Duodenal mucosa (tissue), 2 donors: ENCODE results near the gene OPRM1.

ENCODE experiments used
- H3K27ac ChIP-seq: one replicate; pipeline ENCODE4 v1.7.0; 2013; ENCODE audit warnings: low read depth, low read length
- H3K27me3 ChIP-seq, 2 donors: one replicate each; pipeline ENCODE4 v1.7.0; 2013; ENCODE audit warnings: low read length in 2 of 2, control low read depth in 1 of 2; ENCODE audit not compliant: insufficient read depth in 2 of 2, control insufficient read depth in 1 of 2
- H3K36me3 ChIP-seq, 2 donors: one replicate each; pipeline ENCODE4 v1.7.0; 2013; ENCODE audit warnings: low read length in 2 of 2, control low read depth in 1 of 2; ENCODE audit not compliant: insufficient read depth in 2 of 2, control insufficient read depth in 1 of 2
- H3K4me1 ChIP-seq, 2 donors: one replicate each; pipeline ENCODE4 v1.7.0; 2013; ENCODE audit warnings: low read length in 2 of 2, control low read depth in 1 of 2; ENCODE audit not compliant: insufficient read depth in 2 of 2, control insufficient read depth in 1 of 2
- H3K4me3 ChIP-seq, 2 donors: one replicate each; pipeline ENCODE4 v1.7.0; 2013; ENCODE audit warnings: low read length in 2 of 2, low read depth in 1 of 2
- H3K9ac ChIP-seq, 2 donors: one replicate each; pipeline ENCODE4 v1.7.0; 2013; ENCODE audit warnings: low read length in 2 of 2, low read depth in 1 of 2
- H3K9me3 ChIP-seq, 2 donors: one replicate each; pipeline ENCODE4 v1.7.0; 2013; ENCODE audit warnings: low read length in 2 of 2, control low read depth in 1 of 2; ENCODE audit not compliant: control insufficient read depth in 1 of 2

The OPRM1 gene

DNA sequence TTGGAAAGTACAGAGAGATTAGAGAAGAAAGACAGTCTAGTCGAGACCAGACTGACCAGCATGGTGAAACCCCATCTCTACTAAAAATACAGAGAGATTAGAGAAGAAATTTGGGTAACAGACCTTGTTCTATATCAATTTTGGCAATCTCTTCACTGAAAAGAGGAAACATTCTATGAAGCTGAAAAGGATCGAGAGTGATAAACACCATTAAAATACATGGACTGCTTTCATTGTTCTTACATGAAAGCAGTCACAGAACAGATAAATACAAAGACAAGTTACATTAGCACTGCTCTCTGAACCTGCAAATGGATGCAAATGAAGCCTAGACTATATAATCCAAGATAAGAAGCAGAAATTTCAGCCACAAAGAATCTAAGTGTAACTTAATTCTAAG is 8.4 kb upstream of the OPRM1 start:
- H3K4me1 ChIP-seq, result no peaks in the 10 kb centered on the region
- no peaks in the 10 kb centered on the region for H3K36me3 ChIP-seq
- H3K27ac ChIP-seq, result no peak overlapping the region
- no peak overlapping the region for H3K9ac ChIP-seq
- H3K9me3 ChIP-seq, result no peaks in the 10 kb centered on the region
- no peaks in the 10 kb centered on the region for H3K27me3 ChIP-seq
- H3K4me3 ChIP-seq, result no peak overlapping the region

- Histone ChIP-seq H3K9me3 (no peaks in the 10 kb centered on the region), H3K4me1 (no peaks in the 10 kb centered on the region), H3K27ac (no peak overlapping the region), H3K36me3 (no peaks in the 10 kb centered on the region), H3K27me3 (peaks cover 0 to 4% of the 10 kb centered on the region in 2 donors), H3K4me3 (no peak overlapping the region), H3K9ac (no peak overlapping the region)
These were observed 2.0 kb downstream of the OPRM1 start for GRCh38 chr6:154041001-154041400.

DNA sequence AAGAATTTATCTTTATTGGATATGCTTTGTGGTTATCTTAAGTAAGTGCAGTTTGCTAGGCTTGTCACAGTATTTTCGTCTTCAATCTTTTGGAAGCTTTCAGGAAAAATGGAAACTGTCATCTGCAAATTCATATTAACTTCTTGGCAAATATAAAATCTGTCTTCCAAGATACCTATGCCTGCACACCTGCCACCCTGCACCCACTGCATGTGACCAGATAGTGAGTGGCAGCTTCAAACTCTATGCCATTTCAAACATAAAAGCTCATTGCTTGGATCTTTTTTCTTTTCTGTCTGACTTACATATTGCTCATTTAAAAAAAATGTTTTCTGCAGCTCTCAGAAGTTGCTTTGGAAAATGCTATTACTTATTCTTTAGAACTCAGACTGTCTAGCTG is 14.1 kb downstream of the OPRM1 start:
- Histone ChIP-seq H3K9me3 (no peaks in the 10 kb centered on the region), H3K9ac (no peak overlapping the region), H3K4me3 (no peak overlapping the region), H3K27me3 (no peaks in the 10 kb centered on the region), H3K4me1 (no peaks in the 10 kb centered on the region), H3K36me3 (no peaks in the 10 kb centered on the region), H3K27ac (no peak overlapping the region)

DNA sequence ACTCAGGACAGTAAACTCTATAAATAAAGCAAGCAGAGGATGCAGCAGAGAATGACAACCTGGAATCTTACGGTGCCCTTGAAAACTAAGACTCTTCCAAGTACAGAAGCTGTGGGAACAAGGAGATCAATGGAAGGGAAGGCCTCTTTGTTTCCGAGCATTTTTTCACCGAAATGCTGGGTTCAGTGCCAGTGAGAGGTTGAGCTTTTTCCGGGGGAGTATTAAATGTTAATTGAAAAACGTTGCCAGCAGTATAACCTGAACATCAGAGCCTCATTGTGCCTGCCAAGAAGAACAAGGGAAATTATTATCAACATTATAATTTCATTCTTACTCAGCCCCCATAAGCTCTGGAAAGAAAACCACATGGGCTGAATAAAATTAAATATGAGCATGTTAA is 17.5 kb downstream of the OPRM1 start:
- Histone ChIP-seq H3K4me1 (no peaks in the 10 kb centered on the region), H3K4me3 (no peak overlapping the region), H3K9me3 (no peaks in the 10 kb centered on the region), H3K27ac (no peak overlapping the region), H3K9ac (no peak overlapping the region), H3K27me3 (no peaks in the 10 kb centered on the region), H3K36me3 (no peaks in the 10 kb centered on the region)

DNA sequence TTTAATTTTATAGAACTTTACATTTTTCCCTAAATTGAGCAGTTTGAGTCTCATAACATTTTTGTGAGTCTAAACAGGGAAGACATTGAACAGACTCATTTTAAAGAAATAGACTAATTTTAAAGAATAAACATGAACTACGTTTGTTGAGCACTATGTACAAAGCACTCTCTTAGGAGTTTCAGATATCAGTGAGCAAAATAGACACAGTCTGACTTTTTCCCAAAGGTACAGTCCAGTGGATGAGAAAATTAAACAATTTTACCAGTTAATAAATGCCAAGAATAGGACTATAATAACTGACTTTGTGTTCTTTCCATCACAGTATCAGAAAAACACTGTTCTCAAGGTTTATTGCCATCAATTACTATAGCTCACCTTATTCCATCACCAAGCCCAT is 18.1 kb downstream of the OPRM1 start:
- Histone ChIP-seq H3K27ac (no peak overlapping the region), H3K9me3 (no peaks in the 10 kb centered on the region), H3K4me3 (no peak overlapping the region), H3K27me3 (no peaks in the 10 kb centered on the region), H3K36me3 (no peaks in the 10 kb centered on the region), H3K9ac (no peak overlapping the region), H3K4me1 (no peaks in the 10 kb centered on the region)

DNA sequence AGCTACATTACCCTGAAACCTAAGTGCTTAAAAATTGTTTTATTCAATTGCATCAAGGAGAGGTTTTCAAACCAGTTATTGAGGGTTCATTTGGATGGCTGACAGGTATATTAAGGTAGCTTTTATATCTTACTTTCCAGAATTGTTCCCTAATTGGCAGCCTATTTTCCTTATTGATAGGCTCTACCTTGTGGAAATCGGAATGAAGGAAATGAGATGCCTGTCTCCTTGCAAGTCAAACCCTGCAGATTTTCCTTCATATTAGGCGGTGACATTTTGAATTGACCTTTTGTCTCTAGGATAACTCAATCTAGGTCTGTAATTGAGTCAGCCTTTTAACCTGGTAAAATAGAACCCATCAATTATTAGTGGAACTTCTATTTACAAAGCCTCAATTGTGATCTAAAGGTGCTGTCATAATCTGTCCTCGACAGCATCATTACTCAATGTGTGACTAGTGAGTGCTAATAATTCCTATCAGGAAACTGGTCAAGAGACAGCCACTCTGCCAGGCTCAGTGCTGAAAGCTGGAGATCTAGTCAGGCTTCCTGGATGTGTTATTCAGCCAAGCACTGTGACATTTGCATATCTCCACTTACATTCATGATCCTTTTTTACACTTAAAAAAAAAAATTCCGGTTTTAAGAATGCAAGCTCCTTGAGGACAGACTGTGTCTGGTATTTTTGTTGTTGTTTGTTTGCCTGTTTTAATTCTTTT is 20.1 kb downstream of the OPRM1 start:
- no peaks in the 10 kb centered on the region for H3K4me1 ChIP-seq

DNA sequence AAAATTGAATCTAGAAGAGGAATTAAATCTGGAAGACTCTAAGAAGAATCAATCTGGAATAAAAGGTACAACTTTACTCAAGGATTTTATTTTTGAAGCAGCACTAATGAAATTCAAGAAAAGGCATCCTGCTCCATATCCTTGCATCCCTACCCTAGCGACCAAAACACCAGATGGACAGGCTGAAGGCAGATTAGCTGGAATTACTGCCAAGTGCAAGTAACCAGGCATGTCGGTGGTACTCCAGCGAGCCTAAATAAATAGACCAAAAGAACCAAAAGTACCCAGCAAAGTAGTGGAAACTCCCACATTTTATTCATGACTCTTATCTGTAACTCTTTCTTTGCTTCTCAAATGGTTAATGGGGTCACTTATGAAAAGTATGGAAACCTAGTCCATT is 21.0 kb downstream of the OPRM1 start:
- no peaks in the 10 kb centered on the region for H3K4me1 ChIP-seq
- no peaks in the 10 kb centered on the region for H3K36me3 ChIP-seq
- H3K9me3 ChIP-seq, result no peaks in the 10 kb centered on the region
- no peak overlapping the region for H3K4me3 ChIP-seq
- H3K9ac ChIP-seq, result no peak overlapping the region
- no peaks in the 10 kb centered on the region for H3K27me3 ChIP-seq
- H3K27ac ChIP-seq, result no peak overlapping the region

More for the DNA sequence above, 20.1 kb downstream of the OPRM1 start:
- no peak overlapping the region for H3K27ac ChIP-seq
- no peaks in the 10 kb centered on the region for H3K36me3 ChIP-seq
- H3K4me3 ChIP-seq, result no peak overlapping the region
- no peaks in the 10 kb centered on the region for H3K9me3 ChIP-seq
- H3K27me3 ChIP-seq, result no peaks in the 10 kb centered on the region
- no peak overlapping the region for H3K9ac ChIP-seq

DNA sequence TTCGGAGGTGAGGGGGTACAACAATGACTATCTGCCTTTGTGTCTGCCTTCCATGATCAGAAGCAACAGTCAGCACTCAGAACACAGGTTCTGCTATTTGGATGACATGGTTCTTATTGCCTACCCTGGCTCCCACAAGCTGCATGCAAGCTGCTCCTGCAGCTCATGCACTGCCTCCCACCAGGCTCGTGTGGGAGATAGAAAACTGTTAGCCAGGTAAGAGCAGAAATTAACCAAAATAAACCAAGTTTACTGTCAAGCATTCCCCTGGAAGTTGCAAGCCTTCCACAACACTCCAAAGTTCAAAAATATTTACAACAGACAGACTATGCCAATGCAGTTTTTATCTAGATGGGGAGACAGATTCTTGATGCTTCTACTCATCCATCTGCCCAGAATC is 31.0 kb downstream of the OPRM1 start:
- Histone ChIP-seq H3K9ac (no peak overlapping the region), H3K27ac (no peak overlapping the region), H3K4me1 (no peaks in the 10 kb centered on the region), H3K27me3 (no peaks in the 10 kb centered on the region), H3K4me3 (no peak overlapping the region), H3K9me3 (no peaks in the 10 kb centered on the region), H3K36me3 (no peaks in the 10 kb centered on the region)

- no peak overlapping the region for H3K4me3 ChIP-seq
- no peaks in the 10 kb centered on the region for H3K9me3 ChIP-seq
- H3K4me1 ChIP-seq, result no peaks in the 10 kb centered on the region
- no peaks in the 10 kb centered on the region for H3K36me3 ChIP-seq
- no peak overlapping the region for H3K9ac ChIP-seq
- no peak overlapping the region for H3K27ac ChIP-seq
- H3K27me3 ChIP-seq, result no peaks in the 10 kb centered on the region
These were observed 31.6 kb downstream of the OPRM1 start for GRCh38 chr6:154070657-154071056.

DNA sequence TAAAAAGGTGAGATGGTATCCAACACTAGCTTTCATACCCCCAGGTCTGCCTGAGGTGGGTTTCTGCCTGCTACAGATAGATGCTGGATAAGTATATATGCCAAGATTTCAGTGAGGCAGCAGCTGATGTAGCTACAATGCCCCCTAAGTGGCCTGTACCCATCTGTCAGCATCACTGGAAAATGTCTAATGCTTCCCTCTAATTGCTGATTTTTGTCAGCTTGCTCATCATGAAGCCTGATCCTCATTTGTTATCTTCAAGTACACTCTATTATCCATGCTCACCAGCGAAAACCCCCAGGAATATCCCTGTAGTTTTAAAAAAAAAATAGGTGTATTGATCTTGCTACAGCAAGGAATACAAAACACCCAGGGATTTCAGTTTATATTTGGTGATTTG is 32.2 kb downstream of the OPRM1 start:
- Histone ChIP-seq H3K9ac (no peak overlapping the region), H3K27ac (no peak overlapping the region), H3K4me3 (no peak overlapping the region), H3K36me3 (no peaks in the 10 kb centered on the region), H3K27me3 (no peaks in the 10 kb centered on the region), H3K4me1 (no peaks in the 10 kb centered on the region), H3K9me3 (no peaks in the 10 kb centered on the region)

DNA sequence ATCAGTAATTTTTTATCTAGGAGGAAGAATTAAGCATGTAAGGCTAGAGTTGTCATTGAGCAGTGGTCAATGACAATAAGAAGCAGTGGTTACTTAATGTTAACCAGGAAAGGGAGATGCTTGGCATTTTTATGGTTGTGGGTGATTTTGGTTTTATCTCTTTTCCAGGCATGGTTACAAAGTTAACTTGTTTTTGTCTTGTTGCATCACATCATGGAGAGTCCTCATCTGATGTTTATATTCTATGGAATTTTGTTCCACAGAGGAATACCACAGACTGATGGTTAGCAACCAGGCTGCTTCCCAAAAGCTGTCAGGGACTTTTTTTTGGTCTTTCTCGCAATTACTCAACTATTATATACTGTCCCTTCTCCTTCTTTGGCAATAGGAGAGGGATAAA is 32.7 kb downstream of the OPRM1 start:
- Histone ChIP-seq H3K9ac (no peak overlapping the region), H3K27me3 (no peaks in the 10 kb centered on the region), H3K4me1 (no peaks in the 10 kb centered on the region), H3K9me3 (no peaks in the 10 kb centered on the region), H3K36me3 (no peaks in the 10 kb centered on the region), H3K27ac (no peak overlapping the region), H3K4me3 (no peak overlapping the region)
